A549 treated with AZD9567 at 1 μM for 4 hours (cell line): ENCODE results near the gene ZSCAN18. TPM values are rescaled to one million over a fixed set of nuclear protein-coding genes. Genes with fewer than 3 reads are reported as not detected.

Experiments used
- total RNA-seq: library from RNA; stranded (reverse); fragments of 200-300 nt; extraction: Qiagen RNA extraction; gene quantifications from 5 replicates; pipeline ENCODE4 v1.2.3, GENCODE V29; 2022; ENCODE audit not compliant: insufficient read depth

Gene ZSCAN18
- 1.5 to 2.8 TPM (median 1.7 TPM) in 5 replicates for total RNA-seq

GRCh38 chr19:58097781-58098681, at the start of gene ZSCAN18:
TSS of gene ZSCAN18 (minus strand) at chr19:58098231. CDS start at chr19:58090267, 7,964 bp downstream.

GRCh38 chr19:58059003-58059670, 38.9 kb downstream of the ZSCAN18 start, which contains the start of gene ZNF135:
TSS of gene ZNF135 (plus strand) at chr19:58059282. CDS start at chr19:58060003, 721 bp downstream.

Other genes with a start within 250 kb of the ZSCAN18 start
- 6.1 to 15.3 TPM (median 7.3 TPM) in 5 replicates for gene ZNF587, start 248.4 kb downstream of the ZSCAN18 start, total RNA-seq
- 1.8 to 3.6 TPM (median 3.1 TPM) in 4 of 5 replicates, not detected in the other for gene ZNF814, start 209.2 kb downstream of the ZSCAN18 start, total RNA-seq
- 2.7 to 4.3 TPM (median 3.4 TPM) in 5 replicates for gene ZNF417, start 181.6 kb downstream of the ZSCAN18 start, total RNA-seq
- 0.91 to 1.2 TPM (median 1.1 TPM) in 5 replicates for gene ZNF418, start 162.8 kb downstream of the ZSCAN18 start, total RNA-seq
- 0.94 to 1.4 TPM (median 1.2 TPM) in 5 replicates for gene ZNF256, start 150.5 kb downstream of the ZSCAN18 start, total RNA-seq
- gene C19orf18, start 123.7 kb downstream of the ZSCAN18 start, total RNA-seq: 0.09 TPM in 1 of 5 replicates, not detected in the others
- gene ZNF606, start 95.4 kb downstream of the ZSCAN18 start, total RNA-seq: 1.0 to 3.6 TPM (median 2.6 TPM) in 5 replicates
- not detected in 5 replicates for gene ZSCAN1, start 64.2 kb downstream of the ZSCAN18 start, total RNA-seq
- gene ZNF135, start 38.9 kb downstream of the ZSCAN18 start, total RNA-seq: not detected in 5 replicates
- gene ZNF329, start 52.6 kb upstream of the ZSCAN18 start, total RNA-seq: 2.5 to 3.1 TPM (median 2.9 TPM) in 5 replicates
- 13.4 to 14.8 TPM (median 13.9 TPM) in 5 replicates for gene ZNF274, start 84.8 kb upstream of the ZSCAN18 start, total RNA-seq
- 9.5 to 21.0 TPM (median 18.5 TPM) in 5 replicates for gene ZNF544, start 130.7 kb upstream of the ZSCAN18 start, total RNA-seq
- gene ZNF8, start 180.7 kb upstream of the ZSCAN18 start, total RNA-seq: 0.81 to 1.6 TPM (median 1.0 TPM) in 5 replicates
- gene ERVK3-1, start 207.1 kb upstream of the ZSCAN18 start, total RNA-seq: 93.1 to 105 TPM (median 103 TPM) in 5 replicates
- gene ZSCAN22, start 228.8 kb upstream of the ZSCAN18 start, total RNA-seq: 2.4 to 3.1 TPM (median 2.6 TPM) in 5 replicates